Smooth muscle cell (in vitro differentiated cells): ENCODE data around the gene PPP2R2D. TPM values are rescaled to one million over a fixed set of nuclear protein-coding genes. Genes with fewer than 3 reads are reported as not detected.

ENCODE experiments used
- DNase-seq: peaks from one replicate; lab custom pipeline; 2025; ENCODE audit not compliant: unreplicated experiment; lab: John Stamatoyannopoulos, UW
- H2AFZ ChIP-seq: fragments of 200-600 bp; sonication (generic); 2 replicates; pipeline ENCODE4 v1.6.0; 2016; ENCODE audit warnings: antibody characterized with exemption, low read depth, mild to moderate bottlenecking
- H3F3A ChIP-seq: fragments of 200-600 bp; sonication (generic); 2 replicates; pipeline ENCODE4 v1.6.0; 2017; ENCODE audit warnings: antibody characterized with exemption, low read depth
- H3K27ac ChIP-seq: fragments of 200-600 bp; sonication (generic); 2 replicates; pipeline ENCODE4 v1.5.1; 2016; ENCODE audit warnings: low read depth, mild to moderate bottlenecking
- H3K27me3 ChIP-seq: fragments of 200-600 bp; sonication (generic); 2 replicates; pipeline ENCODE4 v1.6.1; 2016; ENCODE audit warnings: low read depth, mild to moderate bottlenecking
- H3K36me3 ChIP-seq: fragments of 200-600 bp; sonication (generic); 2 replicates; pipeline ENCODE4 v1.5.1; 2016; ENCODE audit warnings: low read depth
- H3K4me1 ChIP-seq: fragments of 200-600 bp; sonication (generic); 2 replicates; pipeline ENCODE4 v1.5.1; 2016; ENCODE audit warnings: low read depth
- H3K4me2 ChIP-seq: fragments of 200-600 bp; sonication (generic); 2 replicates; pipeline ENCODE4 v1.6.0; 2016; ENCODE audit warnings: mild to moderate bottlenecking
- H3K4me3 ChIP-seq: fragments of 200-600 bp; sonication (generic); 2 replicates; pipeline ENCODE4 v1.5.1; 2016; ENCODE audit warnings: mild to moderate bottlenecking
- H3K79me2 ChIP-seq: fragments of 200-600 bp; sonication (generic); 2 replicates; pipeline ENCODE4 v1.6.0; 2016; ENCODE audit warnings: low read depth, mild to moderate bottlenecking
- H3K9ac ChIP-seq: fragments of 200-600 bp; sonication (generic); 2 replicates; pipeline ENCODE4 v1.6.0; 2016; ENCODE audit warnings: low read depth
- H3K9me3 ChIP-seq: fragments of 200-600 bp; sonication (generic); replicated peaks from 2 replicates; pipeline ENCODE4 v1.5.1; 2016; ENCODE audit warnings: low read depth
- H4K20me1 ChIP-seq: fragments of 200-600 bp; sonication (generic); 2 replicates; pipeline ENCODE4 v1.6.0; 2016; ENCODE audit warnings: low read depth
- WGBS: methylation state at CpG from one replicate; pipeline ENCODE4 v1.1.7; 2016; ENCODE audit warnings: low lambda C conversion rate; 5-methylcytosine and 5-hydroxymethylcytosine counted together
- polyA plus RNA-seq: library from polyadenylated mRNA; unstranded; fragments of >200 nt; fragmentation: Nextera tagmentation; extraction: Ambion mirVana; gene quantifications from 2 replicates; pipeline ENCODE4 v1.2.1, GENCODE V29; 2016
- total RNA-seq: library from RNA; depleted of rRNA; stranded (reverse); fragments of >200 nt; gene quantifications from 2 replicates; pipeline ENCODE4 v1.2.3, GENCODE V29; 2014
- TF ChIP-seq, protein P1 (sequence below): fragments of 200-600 bp; sonication (generic); IDR thresholded peaks from 2 replicates; pipeline ENCODE4 v1.5.1; 2017; ENCODE audit warnings: borderline replicate concordance, mild to moderate bottlenecking, antibody characterized with exemption; ENCODE audit not compliant: insufficient read depth, poor library complexity, severe bottlenecking

PPP2R2D gene
- total and polyA plus RNA-seq, 2 experiments from 2014 or later = 22.5 to 27.1 TPM

DNA sequence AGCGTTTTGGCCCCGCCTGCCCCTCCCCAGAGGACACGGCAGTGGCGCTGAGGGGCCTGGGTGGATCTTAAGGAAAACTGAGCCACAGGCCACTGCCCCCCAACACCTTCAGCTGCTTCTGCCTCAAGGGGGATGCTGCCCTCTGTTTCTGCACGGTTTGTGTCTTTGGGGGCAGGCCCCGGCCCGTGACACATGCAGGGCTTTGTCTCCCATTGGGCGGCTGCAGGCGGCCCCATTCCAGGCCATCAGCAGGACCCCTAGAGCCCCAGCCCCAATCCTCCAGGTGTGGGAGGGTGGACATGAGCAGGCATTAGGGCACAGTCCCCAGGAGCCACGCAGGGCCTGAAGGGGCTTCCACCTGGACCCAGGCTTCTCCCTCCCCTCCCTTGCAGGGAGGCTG lies 25.3 kb upstream of the PPP2R2D start:
- no peak for DNase-seq
- Histone ChIP-seq H3K4me1 (no peaks in the 10 kb centered on the region), H3K36me3 (no peaks in the 10 kb centered on the region), H3K27me3 (no peaks in the 10 kb centered on the region), H4K20me1 (no peaks in the 10 kb centered on the region), H2AFZ (no peak overlapping the region), H3K4me2 (no peak overlapping the region), H3K79me2 (no peaks in the 10 kb centered on the region), H3K9ac (no peak overlapping the region), H3K4me3 (no peak overlapping the region), H3K9me3 (no peaks in the 10 kb centered on the region), H3K27ac (no peak overlapping the region), H3F3A (no peaks in the 10 kb centered on the region)
- 81% methylated on average over 10 of the region's 10 CpGs for WGBS
- TF ChIP-seq, protein P1, sequence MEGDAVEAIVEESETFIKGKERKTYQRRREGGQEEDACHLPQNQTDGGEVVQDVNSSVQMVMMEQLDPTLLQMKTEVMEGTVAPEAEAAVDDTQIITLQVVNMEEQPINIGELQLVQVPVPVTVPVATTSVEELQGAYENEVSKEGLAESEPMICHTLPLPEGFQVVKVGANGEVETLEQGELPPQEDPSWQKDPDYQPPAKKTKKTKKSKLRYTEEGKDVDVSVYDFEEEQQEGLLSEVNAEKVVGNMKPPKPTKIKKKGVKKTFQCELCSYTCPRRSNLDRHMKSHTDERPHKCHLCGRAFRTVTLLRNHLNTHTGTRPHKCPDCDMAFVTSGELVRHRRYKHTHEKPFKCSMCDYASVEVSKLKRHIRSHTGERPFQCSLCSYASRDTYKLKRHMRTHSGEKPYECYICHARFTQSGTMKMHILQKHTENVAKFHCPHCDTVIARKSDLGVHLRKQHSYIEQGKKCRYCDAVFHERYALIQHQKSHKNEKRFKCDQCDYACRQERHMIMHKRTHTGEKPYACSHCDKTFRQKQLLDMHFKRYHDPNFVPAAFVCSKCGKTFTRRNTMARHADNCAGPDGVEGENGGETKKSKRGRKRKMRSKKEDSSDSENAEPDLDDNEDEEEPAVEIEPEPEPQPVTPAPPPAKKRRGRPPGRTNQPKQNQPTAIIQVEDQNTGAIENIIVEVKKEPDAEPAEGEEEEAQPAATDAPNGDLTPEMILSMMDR = no peak

DNA sequence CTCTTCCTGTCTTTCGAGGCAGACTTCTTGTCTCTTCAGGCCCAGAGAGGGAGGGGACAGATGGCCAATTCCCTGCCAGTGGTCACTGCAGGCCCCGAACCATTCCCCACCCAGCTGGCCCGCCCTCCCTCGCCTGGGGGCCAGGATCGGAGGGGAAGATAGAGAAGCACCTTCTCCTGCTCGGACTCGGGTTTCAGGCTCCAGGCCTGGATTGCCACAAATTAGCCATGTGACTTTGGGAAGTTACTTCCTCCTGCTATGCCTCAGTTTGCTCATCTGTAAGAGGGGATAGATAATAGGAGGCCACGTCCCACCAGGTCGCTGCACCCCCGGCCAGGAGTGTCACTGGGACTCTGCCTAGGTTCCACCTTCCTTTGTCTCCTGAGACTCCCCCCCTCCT lies 24.8 kb upstream of the PPP2R2D start:
- Histone ChIP-seq H4K20me1 (no peaks in the 10 kb centered on the region), H3K27me3 (no peaks in the 10 kb centered on the region), H2AFZ (no peak overlapping the region), H3K79me2 (no peaks in the 10 kb centered on the region), H3K27ac (no peak overlapping the region), H3F3A (no peaks in the 10 kb centered on the region), H3K9ac (no peak overlapping the region), H3K36me3 (no peaks in the 10 kb centered on the region), H3K4me1 (no peaks in the 10 kb centered on the region), H3K4me2 (no peak overlapping the region), H3K9me3 (no peaks in the 10 kb centered on the region), H3K4me3 (no peak overlapping the region)
- DNase-seq = no peak
- TF ChIP-seq, protein P1 = no peak
- 75% methylated on average over 10 of the region's 10 CpGs for WGBS

DNA sequence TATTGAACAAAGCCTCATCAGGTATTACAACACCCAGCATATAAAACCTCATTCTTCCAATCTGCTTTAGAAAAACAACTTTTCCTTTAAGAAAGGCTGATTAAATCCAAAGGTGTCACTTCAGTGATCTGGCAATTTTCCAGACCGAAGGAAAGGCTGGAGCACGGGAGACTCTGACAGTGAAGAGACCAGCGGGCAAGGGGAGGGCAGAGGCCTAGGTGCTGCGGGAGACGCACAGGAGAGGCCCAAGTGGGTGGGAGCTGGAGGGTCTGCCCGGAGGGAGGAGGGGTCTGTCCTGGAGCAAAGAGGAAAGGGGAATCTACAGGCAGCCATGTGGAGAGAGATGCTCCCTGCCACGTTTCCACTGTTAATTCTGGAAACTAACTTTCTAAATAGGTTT lies 24.3 kb upstream of the PPP2R2D start:
- H3K4me3 ChIP-seq = no peak overlapping the region
- DNase-seq = no peak
- WGBS = 71% methylated on average over 7 of the region's 7 CpGs

More for the DNA sequence above, 24.3 kb upstream of the PPP2R2D start:
- H3K36me3 ChIP-seq = no peaks in the 10 kb centered on the region
- H3K27ac ChIP-seq = no peak overlapping the region
- no peaks in the 10 kb centered on the region for H3K9me3 ChIP-seq
- TF ChIP-seq, protein P1 = no peak
- H3K9ac ChIP-seq = no peak overlapping the region
- H3K4me2 ChIP-seq = no peak overlapping the region
- no peaks in the 10 kb centered on the region for H4K20me1 ChIP-seq
- H3F3A ChIP-seq = no peaks in the 10 kb centered on the region
- H3K4me1 ChIP-seq = no peaks in the 10 kb centered on the region
- H3K79me2 ChIP-seq = no peaks in the 10 kb centered on the region
- H2AFZ ChIP-seq = no peak overlapping the region
- H3K27me3 ChIP-seq = no peaks in the 10 kb centered on the region
